ENCODE data around the gene PDE11A.

Gene PDE11A

GRCh38 chr2:177660742-177661141, 411.8 kb downstream of the PDE11A start:
- no peak for DNase-seq

GRCh38 chr2:177658309-177658708, 414.3 kb downstream of the PDE11A start:
- no peak for DNase-seq

GRCh38 chr2:177651833-177652232, 420.7 kb downstream of the PDE11A start:
- DNase-seq = peak; percentile 45

DNA sequence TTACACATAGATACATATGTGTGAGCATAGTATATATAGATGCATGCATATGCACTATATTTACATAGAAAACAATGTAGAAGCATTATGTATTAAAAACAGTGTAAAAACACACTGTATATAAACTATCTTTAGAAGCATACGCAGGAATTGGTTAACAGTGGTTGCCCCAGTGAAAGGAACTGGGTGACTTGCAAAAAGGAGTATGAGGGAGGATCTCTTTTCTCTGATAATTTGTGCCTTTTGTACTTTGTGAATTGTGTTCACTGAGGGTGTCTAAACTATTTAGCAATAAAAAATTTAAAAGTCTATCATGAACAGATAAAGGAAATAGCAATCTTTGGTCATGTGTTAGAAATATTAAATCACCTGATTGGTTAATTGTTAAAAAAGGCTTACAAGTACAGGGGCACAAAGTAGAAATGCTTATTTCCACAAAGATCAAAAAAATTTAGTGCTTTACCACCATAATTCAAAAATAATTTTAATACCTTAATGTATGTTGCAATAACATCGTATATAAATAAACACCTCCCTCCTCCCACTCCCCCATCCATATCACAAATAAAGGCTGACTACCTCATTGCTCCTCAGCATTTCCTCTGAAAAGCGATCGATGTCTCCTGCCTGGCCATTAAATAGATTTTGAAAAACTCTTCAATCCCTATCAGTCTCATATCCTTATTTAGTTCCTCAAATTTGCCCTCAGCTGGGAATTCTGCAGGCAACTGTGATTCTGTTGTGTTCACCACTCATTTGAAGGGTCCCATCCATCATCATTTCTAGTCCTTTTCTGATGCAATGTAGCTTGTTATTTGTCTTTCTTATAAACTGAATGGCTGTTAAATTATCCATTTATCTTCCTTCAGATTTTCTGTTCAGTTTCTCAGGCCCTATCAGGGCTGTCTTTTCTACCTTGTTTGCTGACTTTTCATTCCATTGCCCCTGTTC, 422.7 kb downstream of the PDE11A start:
- DNase-seq = peak; percentile 27

DNA sequence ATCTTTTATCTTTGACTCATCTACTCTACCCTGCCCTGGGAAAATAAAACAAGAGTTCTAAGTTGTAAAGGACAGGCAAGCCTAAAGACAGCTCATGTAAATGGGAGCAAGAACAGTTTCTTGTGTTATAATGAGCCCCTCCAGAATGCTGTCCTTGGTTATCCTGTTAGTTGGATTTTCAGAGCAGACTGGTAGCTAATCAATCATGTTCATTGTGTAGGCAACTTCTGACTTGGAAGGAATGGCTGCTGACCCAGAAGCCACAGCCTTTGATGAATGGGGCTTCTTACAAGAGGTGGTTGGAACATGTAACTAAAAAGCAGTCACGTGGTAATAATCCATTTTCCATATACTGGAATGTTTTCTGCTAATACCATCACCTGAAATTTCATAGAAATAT, 425.8 kb downstream of the PDE11A start:
- DNase-seq = no peak

DNA sequence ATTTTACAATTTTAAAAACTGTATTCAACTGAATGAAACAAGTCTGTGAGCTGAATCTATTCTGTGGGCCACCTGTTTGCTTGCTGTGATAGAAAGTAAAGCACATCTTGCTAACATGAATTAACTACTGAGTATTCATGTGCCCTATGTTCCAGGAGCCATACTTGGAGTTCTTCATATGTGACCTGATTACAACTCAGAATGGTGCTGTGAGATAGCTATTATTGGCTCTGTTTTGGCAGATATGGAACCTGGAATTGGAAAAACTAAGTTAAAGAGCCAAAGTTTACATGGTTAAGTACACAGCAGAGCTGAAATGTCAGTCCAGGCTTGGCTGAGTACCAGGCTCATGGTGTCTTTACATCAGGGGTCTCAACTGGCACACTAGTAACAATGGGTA, 426.3 kb downstream of the PDE11A start:
- no peak for DNase-seq

DNA sequence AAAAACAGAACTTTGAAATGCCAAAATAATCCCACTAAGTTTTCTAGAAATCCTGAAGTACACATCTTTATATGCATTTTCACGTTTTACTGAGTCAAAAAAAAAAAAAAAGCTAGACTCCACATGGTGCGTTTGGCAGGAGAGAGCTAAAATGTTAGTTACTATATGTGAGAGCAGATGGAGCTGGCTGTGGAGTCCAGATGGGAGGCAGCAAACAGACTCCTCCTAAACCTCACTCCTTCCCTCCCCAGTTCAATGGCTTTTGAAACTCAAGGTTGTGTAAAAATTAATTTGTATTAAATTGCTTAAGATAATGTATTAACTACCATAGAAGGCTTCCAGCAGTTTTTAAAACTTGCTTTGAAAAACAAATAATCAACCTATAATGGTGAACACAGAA, 431.2 kb downstream of the PDE11A start:
- DNase-seq = no peak

DNA sequence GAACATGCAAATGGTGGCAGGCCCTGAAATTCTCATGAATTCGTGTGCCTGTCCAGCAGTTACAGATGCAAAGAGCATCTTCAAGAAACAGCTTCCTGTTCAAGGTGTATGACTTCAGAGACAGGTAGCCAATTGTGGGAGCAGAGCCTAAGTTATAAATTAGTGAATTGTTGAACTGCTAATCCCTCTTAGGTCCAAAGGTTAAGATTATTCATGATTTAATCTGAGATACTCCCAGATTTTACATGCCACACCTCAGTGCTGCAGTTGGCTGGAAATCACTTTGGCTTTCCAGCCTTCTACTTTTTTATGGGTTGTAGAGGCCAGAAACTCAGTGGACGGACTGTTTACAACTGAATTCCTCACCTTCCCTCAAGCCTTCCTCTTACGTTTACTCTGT, 432.2 kb downstream of the PDE11A start:
- DNase-seq = no peak

DNA sequence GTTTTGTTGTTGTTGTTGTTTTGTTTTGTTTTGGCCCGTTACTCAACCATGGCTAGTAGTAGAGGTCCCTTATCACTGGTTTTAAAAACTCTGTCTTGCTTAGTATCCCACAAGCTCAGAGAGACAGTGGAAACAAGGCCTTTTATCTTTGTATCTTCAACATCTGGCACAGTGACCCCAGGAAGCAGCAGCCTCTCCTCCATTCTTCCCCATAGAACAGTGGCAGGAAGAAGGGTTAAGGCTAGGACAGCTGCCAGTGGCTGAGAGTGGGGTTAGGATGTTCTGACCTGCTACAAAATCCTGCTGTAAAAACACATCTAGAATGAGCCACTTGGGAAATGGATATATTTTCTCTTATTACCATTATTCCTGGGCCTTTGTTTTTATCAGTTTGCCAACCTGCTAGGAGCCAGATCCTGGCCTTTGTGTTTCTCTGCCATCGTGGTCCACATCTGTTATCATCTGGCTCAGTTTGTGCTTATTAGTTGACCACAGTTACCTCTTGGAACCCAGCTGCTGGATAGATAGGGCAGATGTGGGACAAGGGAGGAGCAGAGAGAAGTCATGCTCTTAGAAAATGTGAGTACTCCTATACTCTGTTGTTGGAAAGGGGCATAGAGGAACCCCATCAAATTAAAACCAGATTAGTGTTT, 433.2 kb downstream of the PDE11A start:
- DNase-seq = no peak

DNA sequence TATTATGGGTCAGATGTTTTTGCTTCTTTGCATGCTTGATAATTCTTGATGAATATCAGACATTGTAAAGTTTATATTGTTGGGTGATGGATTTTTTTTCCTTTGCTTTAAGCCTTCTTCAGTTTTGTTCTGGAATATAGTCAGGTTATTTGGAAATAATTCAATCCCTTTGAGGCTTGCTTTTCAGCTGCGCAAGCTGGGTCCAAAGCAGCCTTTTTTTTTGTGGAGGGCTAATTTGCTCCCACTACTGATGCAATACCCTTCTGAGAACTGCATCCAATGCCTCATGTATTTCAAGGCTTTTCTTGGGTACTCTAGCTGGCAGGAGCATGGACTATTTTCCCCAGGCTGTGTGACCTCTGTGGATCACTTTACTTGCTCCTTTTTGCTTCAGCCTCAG, 434.1 kb downstream of the PDE11A start:
- DNase-seq = no peak

DNA sequence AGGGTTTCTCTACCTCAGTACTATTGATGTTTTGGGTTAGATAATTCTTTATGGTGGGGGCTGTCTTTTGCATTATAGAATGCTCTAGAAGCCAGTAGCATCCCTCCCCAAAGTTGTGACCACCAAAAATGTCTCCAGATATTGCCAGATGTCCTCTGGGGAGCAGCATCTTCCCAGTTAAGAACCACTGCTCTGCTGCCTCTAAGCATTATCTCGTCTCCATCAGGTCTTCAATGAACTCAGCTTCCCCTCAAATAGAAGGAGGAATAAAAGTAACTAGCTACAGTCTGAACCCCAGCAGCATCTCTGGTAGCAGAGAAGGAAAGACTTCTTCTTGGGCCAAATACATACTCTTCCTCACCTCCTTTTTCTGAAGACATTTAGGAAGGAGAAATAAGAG, 435.9 kb downstream of the PDE11A start:
- no peak for DNase-seq

DNA sequence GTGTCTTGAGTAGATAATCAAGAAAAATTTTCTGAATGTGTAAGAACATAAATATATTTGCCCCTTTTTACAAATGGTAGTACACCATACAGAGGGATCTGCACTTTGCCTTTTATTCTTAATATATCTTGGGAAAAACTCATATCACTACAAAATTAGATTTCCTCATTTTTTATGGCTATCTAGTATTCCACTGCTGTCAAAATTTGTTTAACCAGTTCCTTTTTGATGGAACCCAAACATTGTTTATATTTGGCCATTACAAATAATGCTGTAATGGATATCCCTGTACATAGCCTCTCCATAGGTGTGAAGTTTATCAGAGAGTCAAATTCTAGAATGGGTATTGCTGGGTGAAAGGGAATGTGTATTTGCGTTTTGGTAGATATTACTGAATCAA, 436.9 kb downstream of the PDE11A start:
- no peak for DNase-seq

GRCh38 chr2:177633910-177634294, 438.7 kb downstream of the PDE11A start:
- DNase-seq = no peak

DNA sequence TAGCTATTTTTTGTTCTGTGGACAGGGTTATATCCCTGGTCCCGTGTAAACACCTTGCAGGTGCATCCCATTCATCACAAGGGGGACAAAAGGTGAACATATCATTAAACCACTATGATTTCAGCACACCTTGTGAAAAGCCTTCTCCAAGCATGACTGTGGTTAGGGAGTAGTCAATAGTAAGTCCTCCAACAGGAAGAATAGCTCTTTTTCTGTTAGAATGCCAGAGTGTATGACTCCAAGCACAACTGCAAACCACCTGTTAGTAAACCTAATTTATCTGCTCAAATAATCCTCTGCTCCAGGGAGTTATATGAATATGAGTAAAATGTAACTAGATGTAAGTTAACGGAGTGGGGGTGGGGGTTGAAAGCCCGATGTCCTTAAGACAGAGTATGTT, 439.5 kb downstream of the PDE11A start:
- no peak for DNase-seq

DNA sequence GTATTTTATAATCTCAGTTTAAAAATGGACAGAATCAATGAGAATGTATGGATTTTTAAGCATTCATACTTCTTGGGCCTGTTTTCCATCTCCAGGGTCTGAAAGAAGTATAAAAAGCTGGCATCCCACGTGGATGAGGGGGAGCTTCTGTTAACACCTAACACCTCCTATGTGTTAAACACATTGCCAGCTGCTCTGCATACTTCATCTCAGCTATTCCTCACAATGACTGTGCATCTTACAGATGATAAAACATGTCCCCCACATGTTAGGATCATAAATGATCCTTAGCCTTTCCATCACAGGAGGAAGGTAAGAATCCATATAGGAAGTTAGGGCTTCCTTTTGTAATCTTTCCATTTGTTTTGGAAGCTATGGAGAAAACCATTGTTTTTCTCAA, 440.9 kb downstream of the PDE11A start:
- DNase-seq = no peak

DNA sequence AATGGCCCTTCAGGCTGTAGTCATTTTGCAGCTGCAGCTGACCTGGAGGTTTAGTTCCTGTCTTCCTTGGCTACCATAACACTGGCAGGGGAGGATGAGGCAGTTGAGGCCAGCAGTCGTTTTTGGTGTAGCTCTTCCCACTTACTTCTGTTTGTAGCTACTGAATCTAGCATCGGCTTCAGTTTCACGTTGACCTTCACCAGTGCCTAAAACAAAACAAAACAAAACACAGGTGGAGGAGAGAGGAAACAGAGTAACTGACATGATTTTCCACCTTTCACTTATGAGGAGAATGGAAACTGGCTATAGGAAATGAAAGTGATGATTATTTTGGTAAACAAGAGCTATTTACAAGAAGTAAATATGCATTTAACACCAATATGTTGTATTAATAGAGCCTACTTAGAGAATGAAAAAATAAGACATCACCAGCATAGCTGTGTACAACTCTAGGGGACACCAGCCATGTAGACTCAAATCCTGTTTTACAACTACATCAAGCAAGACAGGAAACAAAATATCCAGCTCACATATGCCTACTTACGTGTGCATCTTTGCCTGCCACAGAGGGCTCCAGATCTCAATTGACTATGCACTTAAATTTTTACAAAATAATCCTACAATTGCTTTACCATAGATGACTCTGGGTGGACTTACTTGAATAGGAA, 443.1 kb downstream of the PDE11A start:
- DNase-seq = no peak

DNA sequence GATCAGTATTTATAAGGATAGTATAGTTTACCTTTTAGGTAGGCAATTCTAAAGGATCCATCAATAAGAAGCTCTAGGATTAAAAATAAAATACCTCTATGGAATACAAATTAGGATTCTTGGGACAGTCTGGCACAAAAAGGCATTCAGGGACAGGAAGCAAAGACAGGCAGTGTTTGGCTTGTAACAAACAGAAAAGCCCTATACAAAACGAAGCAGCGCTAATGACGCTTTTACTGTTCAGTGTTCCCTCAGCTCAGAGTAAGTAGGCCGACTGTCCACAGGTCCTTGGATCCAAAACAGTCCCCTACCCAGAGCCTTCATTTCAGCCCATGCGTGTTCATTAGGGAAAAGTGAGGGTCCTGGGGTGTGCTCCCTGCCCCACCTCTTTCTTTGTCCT, 443.7 kb downstream of the PDE11A start:
- no peak for DNase-seq

GRCh38 chr2:177625744-177626650, 446.6 kb downstream of the PDE11A start:
- peak; percentile 96 for DNase-seq

- peak; percentile 90 for DNase-seq
These were observed 450.1 kb downstream of the PDE11A start for GRCh38 chr2:177622521-177622920.

DNA sequence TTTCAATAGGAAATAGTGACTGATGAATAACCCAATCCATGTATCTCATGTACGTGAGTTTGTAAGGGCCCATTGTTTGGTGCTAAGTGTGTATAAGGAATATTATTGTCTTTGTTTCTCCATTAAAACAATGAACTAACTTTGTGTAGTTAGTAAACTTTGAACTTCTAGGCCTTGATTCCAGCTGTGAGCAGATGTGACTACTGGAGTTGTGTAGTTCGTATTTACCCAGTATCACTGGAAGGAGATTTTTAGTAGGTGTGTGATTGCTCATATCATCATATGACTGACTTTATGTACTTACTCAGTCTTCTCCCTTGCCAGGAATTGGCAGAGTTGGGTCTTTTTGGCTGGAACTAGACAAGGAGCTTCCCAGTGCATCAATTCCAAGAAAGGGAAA, 452.6 kb downstream of the PDE11A start:
- no peak for DNase-seq

GRCh38 chr2:177619461-177619860, 453.1 kb downstream of the PDE11A start:
- no peak for DNase-seq

Measured in NCI-H2227 treated with DMSO at 0.1 percent for 48 hours (cell line).